Endothelial cell of umbilical vein (primary cell): ENCODE results near the gene PLA2G4B.

Experiments
- CTCF ChIP-seq, 2 donors: IDR thresholded peaks; 1 replicate in 1 of 2; 2 replicates in 1 of 2; pipeline ENCODE4 v1.5.1; 2011; ENCODE audit warnings: low read length in 2 of 2, mild to moderate bottlenecking in 2 of 2, moderate library complexity in 2 of 2, control low read depth in 1 of 2, inconsistent platforms in 1 of 2, low read depth in 1 of 2; ENCODE audit not compliant: insufficient read depth in 1 of 2; ENCODE audit errors: extremely low read depth in 1 of 2
- EZH2 ChIP-seq: IDR thresholded peaks from 2 replicates; pipeline ENCODE4 v1.6.1; 2012; ENCODE audit warnings: borderline replicate concordance, low read depth, mild to moderate bottlenecking, moderate library complexity, low read length, inconsistent platforms; ENCODE audit not compliant: severe bottlenecking
- FOS ChIP-seq: IDR thresholded peaks from 2 replicates; pipeline ENCODE4 v1.6.1; 2011; ENCODE audit warnings: mild to moderate bottlenecking, low read length, moderate library complexity, borderline replicate concordance; ENCODE audit not compliant: insufficient read depth
- GATA2 ChIP-seq: IDR thresholded peaks from 2 replicates; pipeline ENCODE4 v1.7.0; 2011; ENCODE audit warnings: low read depth, mild to moderate bottlenecking, moderate library complexity, mixed read lengths, low read length; ENCODE audit not compliant: insufficient read length, insufficient read depth
- JUN ChIP-seq: IDR thresholded peaks from 2 replicates; pipeline ENCODE4 v1.6.1; 2011; ENCODE audit warnings: borderline replicate concordance, low read depth; ENCODE audit not compliant: insufficient read length, insufficient read depth
- POLR2A ChIP-seq: IDR thresholded peaks from 2 replicates; pipeline ENCODE4 v1.6.1; 2012; ENCODE audit warnings: low read depth, mild to moderate bottlenecking, control low read depth, low read length
- POLR2AphosphoS5 ChIP-seq: IDR thresholded peaks from 2 replicates; pipeline ENCODE4 v1.6.1; 2012; ENCODE audit warnings: low read depth, mild to moderate bottlenecking, control low read depth, low read length, moderate library complexity; ENCODE audit not compliant: insufficient read depth
- TF ChIP-seq, protein P1 (sequence below): IDR thresholded peaks from 2 replicates; pipeline ENCODE4 v1.6.1; 2011; ENCODE audit not compliant: insufficient read depth, insufficient read length

DNA sequence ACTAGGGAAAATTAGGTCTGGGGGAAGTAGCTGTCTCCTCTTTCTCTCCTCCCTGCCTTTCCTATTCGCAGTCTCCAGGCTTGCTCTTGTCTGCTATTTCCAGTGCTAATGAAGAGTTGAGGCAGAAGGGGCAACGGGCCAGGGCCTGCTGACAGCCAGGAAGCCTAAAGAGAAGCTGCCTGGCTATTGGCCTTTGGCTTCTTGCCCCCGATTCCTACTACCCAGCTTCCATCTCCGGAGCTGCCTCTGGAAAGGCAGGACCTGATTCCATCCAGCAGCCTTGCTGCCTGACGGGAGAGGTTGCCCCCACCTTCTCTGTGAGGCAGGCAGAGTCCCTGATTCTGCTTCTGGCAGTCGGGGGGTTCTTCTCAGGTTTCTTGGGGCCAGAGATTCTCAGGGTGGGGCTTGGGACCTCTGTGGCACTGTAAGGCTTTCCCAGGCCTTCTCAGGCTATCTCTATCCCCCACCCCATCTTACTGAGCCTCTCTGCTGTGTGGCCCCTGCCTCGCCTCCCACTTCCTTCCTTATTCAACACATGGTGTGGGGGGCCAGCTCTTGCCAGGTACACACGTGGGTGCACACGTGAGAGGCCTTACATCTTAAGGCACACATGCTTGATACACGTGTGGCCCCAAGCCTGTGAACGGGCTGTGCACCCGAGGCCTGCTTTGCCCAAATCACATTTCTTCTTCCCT lies 29.0 kb upstream of the PLA2G4B start:
- TF ChIP-seq CTCF (IDR thresholded peaks at IDR 0.05; ENCODE audit: extremely low read depth in 1 of 2, insufficient read depth in 1 of 2, low read depth in 1 of 2, low read length in 2 of 2) (no peak), POLR2AphosphoS5 (no peak), POLR2A (no peak), EZH2 (no peak), JUN (no peak), FOS (no peak), GATA2 (no peak)
- TF ChIP-seq, protein P1, sequence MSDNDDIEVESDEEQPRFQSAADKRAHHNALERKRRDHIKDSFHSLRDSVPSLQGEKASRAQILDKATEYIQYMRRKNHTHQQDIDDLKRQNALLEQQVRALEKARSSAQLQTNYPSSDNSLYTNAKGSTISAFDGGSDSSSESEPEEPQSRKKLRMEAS, result no peak
